ENCODE measurements around the gene RGP1. TPM values are rescaled to one million over a fixed set of nuclear protein-coding genes. Genes with fewer than 3 reads are reported as not detected.

Gene RGP1
- total RNA-seq, 4 donors from 2014 or later = 16.5 to 44.4 (median 38.3) TPM

DNA sequence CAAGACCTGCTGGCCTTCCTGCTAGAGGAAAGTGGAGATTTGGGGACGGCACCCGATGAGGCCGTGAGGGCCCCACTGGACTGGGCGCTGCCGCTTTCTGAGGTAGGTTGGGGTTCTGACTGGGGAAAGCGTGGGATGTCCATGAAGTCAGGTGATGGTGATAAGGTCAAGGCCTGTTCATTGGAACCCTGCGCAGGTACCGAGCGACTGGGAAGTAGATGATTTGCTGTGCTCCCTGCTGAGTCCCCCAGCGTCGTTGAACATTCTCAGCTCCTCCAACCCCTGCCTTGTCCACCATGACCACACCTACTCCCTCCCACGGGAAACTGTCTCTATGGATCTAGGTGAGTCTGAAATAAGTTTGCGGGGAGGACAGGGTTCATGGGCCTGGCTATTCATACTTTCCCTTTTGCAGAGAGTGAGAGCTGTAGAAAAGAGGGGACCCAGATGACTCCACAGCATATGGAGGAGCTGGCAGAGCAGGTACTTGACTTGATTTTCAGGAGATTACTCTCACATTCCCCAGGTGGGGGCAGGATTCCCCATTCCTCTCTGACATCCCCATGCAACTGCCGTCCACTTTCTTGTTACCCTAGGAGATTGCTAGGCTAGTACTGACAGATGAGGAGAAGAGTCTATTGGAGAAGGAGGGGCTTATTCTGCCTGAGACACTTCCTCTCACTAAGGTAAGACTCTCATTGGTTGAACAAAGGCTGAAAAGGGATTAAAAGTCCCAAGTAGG lies 16.1 kb upstream of the RGP1 start:
- H3K27ac ChIP-seq = peak overlapping the region; percentile 94 to 100 (median 96)
- peak overlapping the region; percentile 64 to 92 (median 72) for H3K4me3 ChIP-seq
- TF ChIP-seq, protein P1, sequence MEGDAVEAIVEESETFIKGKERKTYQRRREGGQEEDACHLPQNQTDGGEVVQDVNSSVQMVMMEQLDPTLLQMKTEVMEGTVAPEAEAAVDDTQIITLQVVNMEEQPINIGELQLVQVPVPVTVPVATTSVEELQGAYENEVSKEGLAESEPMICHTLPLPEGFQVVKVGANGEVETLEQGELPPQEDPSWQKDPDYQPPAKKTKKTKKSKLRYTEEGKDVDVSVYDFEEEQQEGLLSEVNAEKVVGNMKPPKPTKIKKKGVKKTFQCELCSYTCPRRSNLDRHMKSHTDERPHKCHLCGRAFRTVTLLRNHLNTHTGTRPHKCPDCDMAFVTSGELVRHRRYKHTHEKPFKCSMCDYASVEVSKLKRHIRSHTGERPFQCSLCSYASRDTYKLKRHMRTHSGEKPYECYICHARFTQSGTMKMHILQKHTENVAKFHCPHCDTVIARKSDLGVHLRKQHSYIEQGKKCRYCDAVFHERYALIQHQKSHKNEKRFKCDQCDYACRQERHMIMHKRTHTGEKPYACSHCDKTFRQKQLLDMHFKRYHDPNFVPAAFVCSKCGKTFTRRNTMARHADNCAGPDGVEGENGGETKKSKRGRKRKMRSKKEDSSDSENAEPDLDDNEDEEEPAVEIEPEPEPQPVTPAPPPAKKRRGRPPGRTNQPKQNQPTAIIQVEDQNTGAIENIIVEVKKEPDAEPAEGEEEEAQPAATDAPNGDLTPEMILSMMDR (IDR thresholded peaks at IDR 0.05) = peak in 1 of 6 experiments; percentile 8
- TF ChIP-seq POLR2A (IDR thresholded peaks at IDR 0.05) = no peak
- peak in 2 of 3 donors; percentile 47 to 58 for DNase-seq
- H3K9me3 ChIP-seq = no peaks in the 10 kb centered on the region
- peaks cover 6 to 47% (median 19%) of the 10 kb centered on the region in 4 donors for H3K4me1 ChIP-seq
- H3K27me3 ChIP-seq = no peaks in the 10 kb centered on the region
- peaks cover 0 to 36% (median 0%) of the 10 kb centered on the region in 3 donors for H3K36me3 ChIP-seq

DNA sequence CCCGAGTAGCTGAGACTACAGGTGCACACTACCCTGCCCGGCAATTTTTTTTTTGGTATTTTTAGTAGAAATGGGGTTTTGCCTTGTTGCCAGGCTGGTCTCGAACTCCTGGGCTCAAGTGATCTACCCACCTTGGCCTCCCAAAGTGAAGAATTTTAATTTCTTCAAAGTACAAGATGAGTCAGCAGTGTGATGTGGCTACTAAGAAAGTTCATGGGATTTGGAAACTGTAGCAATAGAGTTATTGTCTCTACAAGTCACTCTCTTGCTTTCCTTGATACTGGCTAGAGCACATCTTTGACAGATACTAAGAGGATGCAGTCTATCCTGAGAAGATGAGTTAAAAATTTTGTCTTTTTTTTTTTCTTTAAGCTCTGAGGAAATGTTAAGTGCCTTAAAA lies 15.0 kb upstream of the RGP1 start:
- no peaks in the 10 kb centered on the region for H3K9me3 ChIP-seq
- peaks cover 0 to 47% (median 0%) of the 10 kb centered on the region in 3 donors for H3K36me3 ChIP-seq
- no peaks in the 10 kb centered on the region for H3K27me3 ChIP-seq
- peaks cover 4 to 36% (median 12%) of the 10 kb centered on the region in 4 donors for H3K4me1 ChIP-seq
- TF ChIP-seq, protein P1 (IDR thresholded peaks at IDR 0.05) = no peak
- TF ChIP-seq POLR2A (IDR thresholded peaks at IDR 0.05) = no peak
- peak overlapping the region in 1 of 4 donors; percentile 100 for H3K27ac ChIP-seq
- DNase-seq = no peak
- H3K4me3 ChIP-seq = no peak overlapping the region

DNA sequence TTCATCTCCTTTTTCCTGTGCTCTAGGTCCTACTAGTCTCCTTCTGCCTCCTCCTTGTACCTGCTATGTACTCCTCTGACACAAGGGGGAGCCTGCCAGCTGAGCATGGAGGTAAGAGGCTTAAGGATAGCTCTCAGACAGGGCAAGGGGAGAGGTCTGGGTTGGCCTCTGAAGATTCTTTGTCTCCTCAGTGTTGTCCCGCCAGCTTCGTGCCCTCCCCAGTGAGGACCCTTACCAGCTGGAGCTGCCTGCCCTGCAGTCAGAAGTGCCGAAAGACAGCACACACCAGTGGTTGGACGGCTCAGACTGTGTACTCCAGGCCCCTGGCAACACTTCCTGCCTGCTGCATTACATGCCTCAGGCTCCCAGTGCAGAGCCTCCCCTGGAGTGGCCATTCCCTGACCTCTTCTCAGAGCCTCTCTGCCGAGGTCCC lies 12.9 kb upstream of the RGP1 start:
- Histone ChIP-seq H3K27ac (peak overlapping the region in 3 of 4 donors; percentile 21 to 48 (median 25)), H3K4me1 (peaks cover 0 to 15% (median 2%) of the 10 kb centered on the region in 4 donors), H3K36me3 (peaks cover 0 to 69% (median 0%) of the 10 kb centered on the region in 3 donors), H3K9me3 (no peaks in the 10 kb centered on the region), H3K4me3 (no peak overlapping the region), H3K27me3 (no peaks in the 10 kb centered on the region)
- TF ChIP-seq, protein P1 (IDR thresholded peaks at IDR 0.05) = peak; percentile 61 to 91 (median 80)
- peak in 1 of 2 donors; percentile 26 for TF ChIP-seq POLR2A (IDR thresholded peaks at IDR 0.05)
- peak; percentile 67 to 87 (median 76) for DNase-seq

DNA sequence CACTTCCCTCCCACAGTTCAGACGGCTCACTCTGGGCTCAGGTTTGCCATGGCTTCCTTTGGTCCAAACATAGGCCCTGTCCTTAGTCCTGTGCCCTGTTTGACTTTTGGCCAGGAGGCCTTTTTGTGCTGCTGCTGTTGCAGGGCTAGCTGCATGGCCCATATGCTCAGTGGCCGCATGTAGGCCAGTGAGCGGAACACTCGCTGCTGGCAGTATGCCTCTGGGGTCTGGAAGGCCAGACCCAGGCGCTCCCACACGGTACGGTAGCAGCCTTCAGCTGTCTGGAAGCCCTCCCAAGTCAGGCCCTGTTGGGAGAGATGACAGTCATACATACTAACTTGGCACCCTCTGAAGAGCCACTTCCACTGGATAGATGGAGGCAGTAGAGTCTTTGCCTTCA lies 11.9 kb upstream of the RGP1 start:
- TF ChIP-seq, protein P1 (IDR thresholded peaks at IDR 0.05) = no peak
- no peak for TF ChIP-seq POLR2A (IDR thresholded peaks at IDR 0.05)
- H3K27ac ChIP-seq = peak overlapping the region in 1 of 4 donors; percentile 48

DNA sequence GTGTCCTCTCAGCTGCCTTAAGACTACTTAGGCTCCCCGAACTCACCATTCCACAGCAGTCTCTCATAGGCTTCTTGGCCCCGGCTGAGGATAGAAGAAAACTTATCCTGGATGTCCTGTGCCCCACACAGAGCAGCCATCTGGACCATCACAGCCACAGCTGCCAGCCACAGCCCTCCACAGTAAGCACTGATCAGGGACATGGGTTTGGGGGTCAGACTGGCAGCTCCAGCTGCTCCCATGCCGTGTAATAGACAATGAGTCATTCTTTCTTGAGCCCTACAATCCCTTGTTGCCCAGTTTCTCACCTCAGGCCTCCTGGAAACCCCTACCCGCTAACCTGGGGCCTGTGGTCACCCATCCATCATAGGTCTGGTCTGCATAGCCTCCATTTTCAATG lies 10.9 kb upstream of the RGP1 start:
- TF ChIP-seq POLR2A (IDR thresholded peaks at IDR 0.05) = no peak
- TF ChIP-seq, protein P1 (IDR thresholded peaks at IDR 0.05) = no peak
- Histone ChIP-seq H3K27me3 (no peaks in the 10 kb centered on the region), H3K4me1 (peaks cover 0 to 10% (median 2%) of the 10 kb centered on the region in 4 donors), H3K36me3 (peaks cover 0 to 88% (median 2%) of the 10 kb centered on the region in 3 donors), H3K9me3 (no peaks in the 10 kb centered on the region), H3K27ac (no peak overlapping the region), H3K4me3 (no peak overlapping the region)
- DNase-seq = no peak

More for the DNA sequence above, 11.9 kb upstream of the RGP1 start:
- Histone ChIP-seq H3K9me3 (no peaks in the 10 kb centered on the region), H3K4me1 (peaks cover 0 to 15% (median 2%) of the 10 kb centered on the region in 4 donors), H3K27me3 (no peaks in the 10 kb centered on the region), H3K4me3 (no peak overlapping the region), H3K36me3 (peaks cover 0 to 78% (median 0%) of the 10 kb centered on the region in 3 donors)
- DNase-seq = no peak
